ENCODE data around the gene CALHM2. TPM values are rescaled to one million over a fixed set of nuclear protein-coding genes. Genes with fewer than 3 reads are reported as not detected.

Gene CALHM2
- total and polyA plus RNA-seq, 2 donors (not counting 1 experiment from before 2014, with no cell fraction given) = 16.3 to 42.8 TPM

DNA sequence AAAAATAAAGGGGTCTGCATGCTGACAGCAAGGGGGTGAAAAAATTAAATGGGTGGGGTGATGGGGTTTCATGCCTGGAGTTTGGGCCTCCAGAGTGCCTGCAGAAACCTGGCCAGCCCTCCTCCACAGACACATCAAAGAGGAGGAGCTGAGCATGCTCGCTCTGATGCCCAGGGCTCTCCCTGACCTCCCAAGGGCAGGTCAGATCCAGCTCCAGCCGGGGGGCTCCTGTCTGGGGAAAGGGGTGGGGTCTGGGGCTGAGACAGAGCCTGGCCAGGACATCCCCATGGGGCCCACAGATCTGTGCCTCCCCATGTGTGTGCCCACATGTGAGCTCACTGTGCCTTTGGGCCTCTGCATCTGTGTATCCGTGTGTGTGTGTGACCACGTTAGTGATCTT, 7.4 kb upstream of the CALHM2 start:
- H3K27me3 ChIP-seq (replicated peaks in 1 of 4; ENCODE audit: control extremely low read depth in 1 of 4, control insufficient read depth in 3 of 4, insufficient read depth in 4 of 4, low read length in 3 of 4) = no peaks in the 10 kb centered on the region
- Mint-ChIP-seq H3K4me1 (peaks cover 17% of the 10 kb centered on the region), H3K27me3 (no peaks in the 10 kb centered on the region), H3K27ac (no peak overlapping the region), H3K9me3 (ENCODE audit: insufficient read depth) (no peaks in the 10 kb centered on the region), H3K4me3 (no peak overlapping the region)
- CTCF ChIA-PET = no interaction called here
- H3K4me3 ChIP-seq (ENCODE audit: control extremely low read depth in 1 of 5, extremely low read depth in 1 of 5, insufficient read depth in 1 of 5, low read depth in 2 of 5, low read length in 4 of 5) = no peak overlapping the region
- TF ChIP-seq CTCF (IDR thresholded peaks at IDR 0.05) (no peak), EZH2 (IDR thresholded peaks at IDR 0.05; ENCODE audit: borderline replicate concordance, insufficient read depth, low read depth, low read length, poor library complexity, severe bottlenecking) (no peak)
- POLR2A ChIA-PET = interaction anchor here (0.6 kb wide), 1 partner anchor 31 kb away, joined by 5 read pairs; no protein-coding TSS in a partner anchor
- no peak overlapping the region for H2AFZ ChIP-seq (ENCODE audit: insufficient read depth, low read depth, low read length, poor library complexity, severe bottlenecking)
- no peak overlapping the region for H3K9ac ChIP-seq (ENCODE audit: low read length)
- DNase-seq (no peak), ATAC-seq (ENCODE audit: low read depth) (no peak)
- H3K27ac ChIP-seq (ENCODE audit: low read length in 2 of 2) = no peak overlapping the region
- no peaks in the 10 kb centered on the region for H4K20me1 ChIP-seq (ENCODE audit: control insufficient read depth, insufficient read depth, low read length, poor library complexity, severe bottlenecking)
- 63% methylated on average over 3 of the region's 4 CpGs for WGBS (ENCODE audit: insufficient coverage)
- no peaks in the 10 kb centered on the region for H3K36me3 ChIP-seq (replicated peaks in 1 of 2; ENCODE audit: control extremely low read depth in 1 of 2, control insufficient read depth in 1 of 2, extremely low read depth in 1 of 2, insufficient read depth in 2 of 2, low read length in 1 of 2)
- H3K79me2 ChIP-seq (ENCODE audit: control insufficient read depth, insufficient read depth, low read length) = no peaks in the 10 kb centered on the region
- peak overlapping the region; percentile 19 for H3K4me2 ChIP-seq (replicated peaks; ENCODE audit: low read depth, low read length, poor library complexity, severe bottlenecking)
- H3K4me1 ChIP-seq (ENCODE audit: control insufficient read depth in 2 of 2, insufficient read depth in 2 of 2, low read length in 2 of 2) = peaks cover 3 to 18% of the 10 kb centered on the region in 2 donors
- intact Hi-C loops (cut with micrococcal nuclease) = no loop called here
- no peaks in the 10 kb centered on the region for H3K9me3 ChIP-seq (ENCODE audit: control extremely low read depth in 1 of 3, control insufficient read depth in 2 of 3, insufficient read depth in 1 of 3, low read length in 2 of 3)

- Mint-ChIP-seq H3K4me1 (peaks cover 17% of the 10 kb centered on the region), H3K27me3 (no peaks in the 10 kb centered on the region), H3K4me3 (peak within 1 kb of the TSS; percentile 39), H3K27ac (peak within 1 kb of the TSS; percentile 3), H3K9me3 (ENCODE audit: insufficient read depth) (no peaks in the 10 kb centered on the region)
- H3K27ac ChIP-seq (ENCODE audit: low read length in 2 of 2) = no peak within 1 kb of the TSS
- no peaks in the 10 kb centered on the region for H3K27me3 ChIP-seq (replicated peaks in 1 of 4; ENCODE audit: control extremely low read depth in 1 of 4, control insufficient read depth in 3 of 4, insufficient read depth in 4 of 4, low read length in 3 of 4)
- peak; percentile 63 for ATAC-seq (ENCODE audit: low read depth)
- intact Hi-C loops (cut with micrococcal nuclease) = no loop called here
- H2AFZ ChIP-seq (ENCODE audit: insufficient read depth, low read depth, low read length, poor library complexity, severe bottlenecking) = no peak within 1 kb of the TSS
- ChIA-PET POLR2A (interaction anchor here (0.6 kb wide), 2 partner anchors 12 to 31 kb away, joined by 3 to 5 read pairs; no protein-coding TSS in a partner anchor), CTCF (interaction anchor here (1.3 kb wide), 1 partner anchor 43 kb away, joined by 4 read pairs; no protein-coding TSS in a partner anchor)
- TF ChIP-seq CTCF (IDR thresholded peaks at IDR 0.05) (no peak), EZH2 (IDR thresholded peaks at IDR 0.05; ENCODE audit: borderline replicate concordance, insufficient read depth, low read depth, low read length, poor library complexity, severe bottlenecking) (no peak)
- H3K4me3 ChIP-seq (ENCODE audit: control extremely low read depth in 1 of 5, extremely low read depth in 1 of 5, insufficient read depth in 1 of 5, low read depth in 2 of 5, low read length in 4 of 5) = peak within 1 kb of the TSS in 1 of 5 experiments; percentile 9
- no peaks in the 10 kb centered on the region for H3K36me3 ChIP-seq (replicated peaks in 1 of 2; ENCODE audit: control extremely low read depth in 1 of 2, control insufficient read depth in 1 of 2, extremely low read depth in 1 of 2, insufficient read depth in 2 of 2, low read length in 1 of 2)
- WGBS (ENCODE audit: insufficient coverage) = 53% methylated on average over 7 of the region's 9 CpGs
- DNase-seq = no peak
- H3K9me3 ChIP-seq (ENCODE audit: control extremely low read depth in 1 of 3, control insufficient read depth in 2 of 3, insufficient read depth in 1 of 3, low read length in 2 of 3) = no peaks in the 10 kb centered on the region
- no peak within 1 kb of the TSS for H3K9ac ChIP-seq (ENCODE audit: low read length)
- H4K20me1 ChIP-seq (ENCODE audit: control insufficient read depth, insufficient read depth, low read length, poor library complexity, severe bottlenecking) = no peaks in the 10 kb centered on the region
- H3K4me1 ChIP-seq (ENCODE audit: control insufficient read depth in 2 of 2, insufficient read depth in 2 of 2, low read length in 2 of 2) = peaks cover 3 to 18% of the 10 kb centered on the region in 2 donors
- H3K4me2 ChIP-seq (replicated peaks; ENCODE audit: low read depth, low read length, poor library complexity, severe bottlenecking) = peak within 1 kb of the TSS; percentile 21
- no peaks in the 10 kb centered on the region for H3K79me2 ChIP-seq (ENCODE audit: control insufficient read depth, insufficient read depth, low read length)
These were observed 6.5 kb upstream of the CALHM2 start, which contains the start of gene CALHM1 for GRCh38 chr10:103458720-103459119. CALHM1 (minus strand) TSS chr10:103458900; CDS start chr10:103458751, 149 bp downstream.

Measured in B cell (primary cell).